NCI-H128 (cell line): ENCODE results near the gene ILK.

Experiments
- DNase-seq: peaks from one replicate; lab custom pipeline; 2025; ENCODE audit not compliant: unreplicated experiment; lab: John Stamatoyannopoulos, UW

ILK gene

GRCh38 chr11:6633422-6634408, 30.1 kb downstream of the ILK start:
- DNase-seq: no peak

- DNase-seq: no peak
Observed at GRCh38 chr11:6634534-6634933, 31.0 kb downstream of the ILK start.

- DNase-seq: no peak
Observed at GRCh38 chr11:6635082-6635932, 31.7 kb downstream of the ILK start.

- no peak for DNase-seq
Observed at GRCh38 chr11:6636480-6636879, 32.9 kb downstream of the ILK start.

GRCh38 chr11:6637871-6638270, 34.3 kb downstream of the ILK start:
- no peak for DNase-seq

- no peak for DNase-seq
Observed at GRCh38 chr11:6638429-6638828, 34.9 kb downstream of the ILK start.

- DNase-seq: no peak
Observed at GRCh38 chr11:6640036-6640984, 36.7 kb downstream of the ILK start.

- DNase-seq: no peak
Observed at GRCh38 chr11:6640985-6641701, 37.6 kb downstream of the ILK start.

GRCh38 chr11:6642957-6643356, 39.4 kb downstream of the ILK start:
- no peak for DNase-seq

- DNase-seq: no peak
Observed at GRCh38 chr11:6646071-6646470, 42.5 kb downstream of the ILK start.

GRCh38 chr11:6646576-6646917, 43.0 kb downstream of the ILK start:
- DNase-seq: no peak

GRCh38 chr11:6646918-6647679, 43.5 kb downstream of the ILK start:
- no peak for DNase-seq

GRCh38 chr11:6647836-6648235, 44.3 kb downstream of the ILK start:
- DNase-seq: no peak

- no peak for DNase-seq
Observed at GRCh38 chr11:6648501-6648900, 44.9 kb downstream of the ILK start.

GRCh38 chr11:6650104-6650503, 46.5 kb downstream of the ILK start:
- DNase-seq: no peak

GRCh38 chr11:6650980-6651379, 47.4 kb downstream of the ILK start:
- no peak for DNase-seq

- DNase-seq: no peak
Observed at GRCh38 chr11:6652182-6652581, 48.6 kb downstream of the ILK start.

- no peak for DNase-seq
Observed at GRCh38 chr11:6653097-6653496, 49.5 kb downstream of the ILK start.

- no peak for DNase-seq
Observed at GRCh38 chr11:6653656-6654055, 50.1 kb downstream of the ILK start.
